NCI-H510A treated with DMSO at 0.1 percent for 48 hours (cell line): ENCODE measurements around the gene TOB2.
"Not testable (repeated sequence)": the region's sequence is repeated elsewhere in the genome, so short reads cannot be mapped to it uniquely, and the experiment has no call there.

ENCODE experiments used
- DNase-seq: peaks from one replicate; lab custom pipeline; 2025; lab: John Stamatoyannopoulos, UW

TOB2 gene

DNA sequence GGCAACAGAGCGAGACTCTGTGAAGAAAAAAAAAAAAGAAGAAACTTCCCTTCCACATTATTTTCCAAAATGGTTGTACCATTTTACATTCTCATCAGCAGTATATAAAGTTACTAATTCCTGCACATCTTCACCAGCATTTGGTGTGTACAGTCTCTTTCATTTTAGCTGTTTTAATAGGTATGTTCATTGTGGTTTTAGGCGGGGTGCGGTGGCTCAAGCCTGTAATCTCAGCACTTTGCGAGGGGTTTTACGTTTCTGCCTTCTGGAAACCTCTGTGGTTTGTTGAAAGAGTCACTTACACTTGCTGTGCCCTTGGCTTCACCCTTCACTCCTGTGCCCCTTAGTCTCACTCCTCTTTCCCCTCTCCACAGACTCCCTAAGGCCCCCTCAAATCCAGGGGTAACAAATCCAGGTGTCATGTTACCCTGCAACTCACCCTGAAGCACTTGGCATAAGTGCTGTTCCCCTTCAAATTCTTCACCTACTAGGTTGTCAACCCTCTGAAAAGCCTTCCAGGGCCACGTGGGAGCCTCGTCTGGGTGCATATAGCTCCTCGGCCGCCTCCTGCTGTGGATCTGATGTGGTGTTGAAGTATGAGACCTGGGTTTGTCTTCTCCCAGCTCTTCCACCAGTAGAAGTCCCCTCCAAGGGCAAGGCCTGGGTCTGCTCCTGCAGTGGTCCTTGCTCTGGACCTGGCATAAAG lies 20.8 kb downstream of the TOB2 start:
- no peak for DNase-seq

DNA sequence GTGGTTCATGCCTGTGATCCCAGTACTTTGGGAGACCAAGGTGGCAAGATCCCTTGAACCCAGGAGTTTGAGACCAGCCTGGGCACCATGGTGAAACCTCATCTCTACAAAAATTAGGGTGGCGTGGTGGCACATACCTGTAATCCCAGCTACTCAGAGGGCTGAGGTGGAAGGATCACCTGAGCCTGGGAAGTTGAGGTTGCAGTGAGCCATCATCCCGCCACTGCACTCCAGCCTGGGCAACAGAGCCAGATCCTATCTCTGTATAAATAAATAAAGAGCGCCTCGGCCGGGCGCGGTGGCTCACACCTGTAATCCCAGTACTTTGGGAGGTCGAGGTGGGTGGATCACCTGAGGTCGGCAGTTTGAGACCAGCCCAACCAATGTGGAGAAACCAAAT lies 27.9 kb downstream of the TOB2 start:
- no peak for DNase-seq

DNA sequence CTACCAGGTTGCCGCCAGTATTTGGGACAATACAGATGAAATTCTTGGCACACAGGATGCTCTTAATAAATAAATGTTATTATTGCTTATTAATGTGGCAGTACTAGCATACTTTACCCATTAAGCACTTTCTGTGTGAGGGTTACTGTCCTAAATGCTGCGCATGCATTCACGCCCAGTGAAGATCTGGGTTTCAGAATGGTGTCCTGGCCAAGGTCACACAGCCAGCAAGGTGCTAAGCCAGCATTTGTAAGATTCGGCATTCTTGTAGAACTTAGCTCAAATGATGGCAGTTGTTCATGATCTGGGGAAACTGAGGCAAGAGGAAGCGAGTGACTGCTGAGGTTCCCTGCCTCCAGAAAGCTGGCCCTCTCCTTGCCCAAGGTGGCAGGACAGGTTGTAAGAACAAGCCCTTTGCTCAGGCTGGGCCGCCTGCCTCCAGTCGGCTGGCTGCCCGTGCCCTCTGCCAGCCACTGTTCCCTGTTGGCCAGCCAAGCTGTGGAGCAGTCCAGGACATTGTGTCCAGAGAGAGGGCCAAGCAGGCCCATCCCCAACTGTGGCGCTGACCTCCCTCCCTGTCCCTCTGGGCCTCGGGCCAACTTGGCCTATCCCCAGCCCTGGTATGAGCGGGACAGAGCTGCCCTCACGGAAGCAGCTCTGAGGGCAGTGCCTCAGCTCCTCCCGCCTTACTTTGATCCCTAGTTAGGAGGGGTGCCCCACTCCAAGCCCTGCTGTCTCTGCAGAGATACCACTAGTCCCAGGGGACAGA lies 28.8 kb downstream of the TOB2 start:
- no peak for DNase-seq

- no peak for DNase-seq
These were observed 31.0 kb downstream of the TOB2 start for GRCh38 chr22:41415554-41415953.

GRCh38 chr22:41411021-41411851 lies 35.4 kb downstream of the TOB2 start:
- DNase-seq, result no peak

DNA sequence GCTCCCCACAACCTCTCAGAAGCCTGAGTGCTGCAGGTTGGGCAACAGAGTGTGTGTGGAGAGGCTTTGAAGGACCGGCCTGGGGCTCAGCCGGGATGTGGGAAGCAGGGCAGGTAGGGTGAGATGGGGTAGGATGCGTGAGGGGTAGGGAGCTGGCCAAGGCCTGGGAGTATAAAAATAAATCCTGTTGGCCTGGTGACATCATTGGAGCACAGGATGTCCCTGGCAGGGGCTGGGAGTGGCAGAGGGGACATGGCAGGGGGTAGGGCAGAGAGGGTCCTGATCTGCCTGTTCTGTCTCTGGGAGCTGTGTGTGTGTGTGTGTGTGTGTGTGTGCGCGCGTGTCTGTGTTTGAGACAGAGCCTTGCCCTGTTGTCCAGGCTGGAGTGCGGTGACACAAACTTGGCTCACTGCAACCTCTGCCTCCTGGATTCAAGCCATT lies 36.3 kb downstream of the TOB2 start:
- no peak for DNase-seq

- DNase-seq, result no peak
These were observed 37.9 kb downstream of the TOB2 start for GRCh38 chr22:41408665-41409064.

DNA sequence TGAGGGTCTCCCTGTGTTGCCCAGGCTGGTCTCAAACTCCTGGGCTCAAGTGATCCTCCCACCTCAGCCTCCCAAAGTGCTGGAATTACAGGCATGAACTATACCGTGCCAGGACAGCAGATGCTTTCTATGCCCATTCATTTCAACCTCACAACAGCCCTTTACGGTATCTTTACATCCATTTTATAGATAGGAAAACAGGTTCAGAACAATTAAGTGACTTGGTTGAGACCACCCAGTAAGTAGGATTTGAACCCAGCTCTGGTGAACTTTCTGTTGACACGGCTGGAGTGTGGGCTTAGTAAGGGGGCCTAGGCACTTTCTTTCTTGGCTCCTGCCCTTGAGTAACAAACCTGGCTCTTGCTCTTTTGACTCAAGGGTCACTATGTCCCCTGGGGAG lies 39.2 kb downstream of the TOB2 start:
- DNase-seq, result no peak

- DNase-seq, result no peak
These were observed 40.2 kb downstream of the TOB2 start for GRCh38 chr22:41406410-41406809.

DNA sequence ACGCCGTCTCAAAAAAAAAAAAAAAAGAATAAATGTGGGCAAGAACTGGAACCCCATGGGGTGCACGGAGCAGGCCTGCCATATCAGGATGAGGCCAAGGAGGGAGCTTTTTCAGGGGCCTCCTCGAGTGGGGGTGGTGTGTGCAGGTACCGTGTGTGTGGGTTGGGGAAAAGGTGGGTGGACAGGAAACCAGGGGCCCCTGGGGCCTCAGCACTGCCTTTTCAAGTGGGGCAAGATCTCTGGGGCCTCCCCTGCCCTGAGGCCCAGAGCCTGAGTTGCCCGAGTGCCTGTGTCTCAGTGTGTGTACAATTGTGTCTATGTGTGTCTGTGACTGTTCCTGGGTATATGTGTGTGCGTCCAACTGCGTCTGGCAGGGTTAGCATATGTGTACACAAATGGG lies 41.0 kb downstream of the TOB2 start:
- DNase-seq, result no peak

GRCh38 chr22:41403532-41404318 lies 42.9 kb downstream of the TOB2 start:
- DNase-seq, result peak; percentile 75

GRCh38 chr22:41402851-41403250 lies 43.8 kb downstream of the TOB2 start:
- not testable (repeated sequence) for DNase-seq

DNA sequence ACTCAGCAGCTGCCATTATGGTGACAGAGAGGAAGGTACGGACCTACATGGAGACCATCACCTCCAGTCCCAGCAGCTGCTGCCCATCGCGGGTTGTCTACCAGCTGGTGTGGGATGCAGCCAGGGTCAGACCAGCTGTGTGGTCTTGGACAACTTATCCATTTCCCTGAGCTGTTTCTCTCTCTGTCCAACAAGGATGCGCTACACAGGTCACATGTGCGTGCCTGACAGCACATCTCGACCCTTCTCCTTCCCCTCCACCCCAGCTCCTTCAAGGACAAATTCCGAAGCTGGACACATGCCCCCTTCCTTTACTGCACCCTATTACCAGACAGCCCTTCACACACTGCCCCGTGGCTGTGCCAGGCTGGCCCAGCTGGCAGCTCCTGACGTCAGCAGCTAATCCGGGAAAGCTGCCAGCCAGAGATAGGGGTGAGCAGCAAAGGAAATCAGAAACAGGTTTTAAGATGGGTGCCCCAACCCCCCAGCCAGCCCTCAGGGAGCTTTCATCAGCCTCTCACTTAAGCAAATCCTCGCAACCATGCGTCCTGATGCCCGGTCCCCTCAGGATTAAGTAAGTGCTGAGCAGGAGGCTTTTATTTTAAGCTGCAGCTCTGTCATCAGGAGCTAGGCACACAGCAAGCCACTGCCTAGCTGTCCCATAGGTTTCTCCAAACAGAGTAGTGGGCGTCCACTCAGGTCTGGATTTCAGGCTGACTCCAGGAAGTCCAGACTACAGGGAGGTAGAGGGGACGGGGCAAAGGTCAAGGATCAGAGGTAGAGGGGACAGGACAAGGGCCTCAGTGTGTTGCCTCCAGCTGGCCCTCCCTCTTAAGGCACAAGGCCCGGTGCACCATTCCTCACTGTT lies 44.6 kb downstream of the TOB2 start:
- DNase-seq, result peak; percentile 11

DNA sequence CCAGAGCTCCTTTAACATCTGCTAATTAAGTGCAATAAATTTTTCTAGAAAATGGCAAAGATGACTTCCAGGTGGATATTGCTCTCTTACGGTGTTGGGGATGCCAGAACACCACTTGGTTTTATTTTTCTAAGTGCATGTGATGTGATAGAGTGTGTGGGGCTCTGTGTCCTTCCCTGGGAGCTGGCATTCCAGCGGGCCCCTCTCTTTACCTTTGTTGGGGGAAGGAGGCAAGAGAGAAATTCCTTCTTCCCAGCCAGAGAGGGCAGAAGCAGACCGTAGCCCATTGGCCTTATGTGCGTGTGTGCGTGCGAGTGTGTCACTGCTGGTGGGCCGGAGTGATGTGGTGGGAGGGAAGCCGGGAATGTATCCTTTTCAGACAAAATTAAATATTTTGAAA lies 47.7 kb downstream of the TOB2 start:
- DNase-seq, result no peak

DNA sequence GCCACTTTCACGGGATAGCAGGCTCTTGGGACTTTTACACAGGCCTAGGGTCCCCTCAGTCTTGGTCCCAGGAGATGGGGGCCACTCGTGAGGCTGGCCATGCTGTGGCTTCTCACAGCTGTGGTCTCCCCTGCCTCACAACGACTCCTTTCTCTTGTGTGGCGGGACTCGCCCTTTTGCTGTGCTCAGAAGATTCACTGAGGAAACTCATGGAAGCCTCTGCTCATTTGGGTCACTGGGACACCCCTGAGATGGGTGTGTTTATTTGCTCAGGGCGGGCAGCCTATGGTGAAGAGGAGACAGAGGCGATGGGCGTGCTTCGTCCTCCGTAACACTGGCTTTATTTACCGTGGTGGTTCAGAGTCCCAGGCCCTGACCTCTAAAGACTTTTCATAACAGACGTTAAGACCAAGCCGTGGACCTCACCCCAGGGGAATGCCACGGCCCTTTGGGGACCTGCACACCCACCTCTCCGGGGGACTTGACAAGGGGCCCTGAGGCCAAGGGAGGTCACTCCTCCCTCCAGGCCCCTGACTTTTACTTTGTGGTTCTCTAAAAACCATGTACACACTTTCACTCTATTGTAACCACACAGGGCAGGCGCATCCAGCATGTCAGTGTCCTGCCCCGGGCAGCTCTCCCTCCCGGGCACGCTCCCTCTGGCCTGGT lies 49.3 kb downstream of the TOB2 start:
- no peak for DNase-seq

DNA sequence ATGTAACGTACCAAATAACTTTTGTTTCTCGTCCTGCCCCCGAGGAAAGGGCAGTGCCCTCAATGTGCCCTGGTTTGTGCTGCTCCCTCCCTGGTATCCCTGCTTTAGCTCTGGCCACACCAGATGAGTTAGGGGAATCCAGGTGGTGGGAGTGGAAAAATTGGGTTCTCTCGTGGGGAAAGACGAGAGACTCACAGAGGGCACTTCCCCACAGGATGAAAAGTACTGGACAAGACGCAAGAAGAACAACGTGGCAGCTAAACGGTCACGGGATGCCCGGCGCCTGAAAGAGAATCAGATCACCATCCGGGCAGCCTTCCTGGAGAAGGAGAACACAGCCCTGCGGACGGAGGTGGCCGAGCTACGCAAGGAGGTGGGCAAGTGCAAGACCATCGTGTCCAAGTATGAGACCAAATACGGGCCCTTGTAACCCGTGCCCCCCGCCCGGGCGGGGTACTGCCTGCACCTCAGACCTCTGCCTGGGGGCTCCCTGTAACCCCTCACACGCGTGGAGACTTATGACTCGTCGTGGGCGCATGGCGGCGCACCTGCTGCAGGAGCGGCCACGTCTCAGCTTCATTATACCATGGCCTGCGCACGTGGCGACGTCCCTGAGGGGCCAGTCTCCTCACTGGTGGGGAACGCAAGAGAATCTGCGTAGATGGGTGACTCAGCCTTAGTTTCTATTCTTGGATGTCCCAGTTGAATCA lies 50.9 kb downstream of the TOB2 start:
- no peak for DNase-seq

DNA sequence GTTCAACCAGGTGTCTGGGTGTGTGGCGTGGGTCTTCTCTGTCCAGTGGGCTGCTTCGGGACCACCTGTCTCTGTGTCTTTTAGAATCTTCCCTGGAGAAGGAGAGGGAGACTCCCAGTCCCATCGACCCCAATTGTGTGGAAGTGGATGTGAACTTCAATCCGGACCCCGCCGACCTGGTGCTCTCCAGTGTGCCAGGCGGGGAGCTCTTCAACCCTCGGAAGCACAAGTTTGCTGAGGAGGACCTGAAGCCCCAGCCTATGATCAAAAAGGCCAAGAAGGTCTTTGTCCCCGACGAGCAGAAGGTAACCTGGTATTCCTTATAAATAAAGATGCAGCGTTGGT lies 52.6 kb downstream of the TOB2 start:
- DNase-seq, result no peak

GRCh38 chr22:41387341-41387740 lies 59.3 kb downstream of the TOB2 start:
- DNase-seq, result no peak

GRCh38 chr22:41384128-41384527 lies 62.5 kb downstream of the TOB2 start:
- no peak for DNase-seq
